ENCODE results near the gene CYP2A6.
A peak's percentile ranks its signal among the peaks of the same experiment; 100 is the strongest.
"Not testable (repeated sequence)": the region's sequence is repeated elsewhere in the genome, so short reads cannot be mapped to it uniquely, and the experiment has no call there.

The CYP2A6 gene

DNA sequence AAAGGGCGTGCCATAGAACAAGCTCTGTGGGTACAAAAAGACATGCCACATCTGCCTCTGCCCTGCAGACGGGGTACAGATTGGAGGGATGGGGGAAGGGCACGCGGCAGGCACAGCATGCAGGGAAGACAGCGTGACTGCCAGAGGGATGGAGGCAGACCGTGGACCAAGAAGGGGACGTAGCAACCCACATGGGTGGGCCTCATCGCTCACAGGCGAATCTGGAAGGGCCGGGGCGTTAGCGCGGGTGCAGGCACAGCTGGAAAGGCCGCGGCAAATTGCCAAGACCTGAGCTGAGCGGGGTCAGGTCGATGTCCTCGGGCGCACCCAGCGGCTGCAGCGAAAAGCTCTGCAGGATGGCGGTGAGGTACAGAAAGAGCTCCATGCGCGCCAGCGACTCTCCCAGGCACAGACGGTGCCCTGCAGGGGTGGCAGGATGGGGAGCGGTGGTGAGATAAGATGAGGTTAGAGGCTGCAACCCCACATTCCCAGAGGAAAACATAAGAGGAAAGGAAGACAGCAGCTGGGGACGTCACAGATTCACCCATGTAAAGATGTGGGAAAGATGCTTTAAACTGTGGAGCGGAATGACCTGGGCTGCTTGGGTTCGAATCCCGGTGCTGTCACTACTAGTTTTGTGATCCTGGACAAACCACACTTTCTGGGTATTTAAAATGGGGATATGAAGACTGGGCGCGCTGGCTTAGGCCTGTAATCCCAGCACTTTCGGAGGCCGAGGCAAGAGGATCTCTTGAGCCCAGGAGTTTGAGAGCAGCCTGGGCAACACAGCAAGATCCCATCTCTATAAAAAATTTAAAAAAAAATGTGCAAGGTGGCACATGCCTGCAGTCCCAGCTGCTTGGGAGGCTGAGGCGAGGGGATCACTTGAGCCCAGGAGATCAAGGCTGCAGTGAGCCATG is 31.5 kb downstream of the CYP2A6 start:
- peak; percentile 78 for DNase-seq

- no peak for DNase-seq
Measured at GRCh38 chr19:40815223-40815622, 35.0 kb downstream of the CYP2A6 start.

GRCh38 chr19:40813182-40813581 is 37.1 kb downstream of the CYP2A6 start:
- no peak for DNase-seq

GRCh38 chr19:40812571-40812970 is 37.7 kb downstream of the CYP2A6 start:
- not testable (repeated sequence) for DNase-seq

DNA sequence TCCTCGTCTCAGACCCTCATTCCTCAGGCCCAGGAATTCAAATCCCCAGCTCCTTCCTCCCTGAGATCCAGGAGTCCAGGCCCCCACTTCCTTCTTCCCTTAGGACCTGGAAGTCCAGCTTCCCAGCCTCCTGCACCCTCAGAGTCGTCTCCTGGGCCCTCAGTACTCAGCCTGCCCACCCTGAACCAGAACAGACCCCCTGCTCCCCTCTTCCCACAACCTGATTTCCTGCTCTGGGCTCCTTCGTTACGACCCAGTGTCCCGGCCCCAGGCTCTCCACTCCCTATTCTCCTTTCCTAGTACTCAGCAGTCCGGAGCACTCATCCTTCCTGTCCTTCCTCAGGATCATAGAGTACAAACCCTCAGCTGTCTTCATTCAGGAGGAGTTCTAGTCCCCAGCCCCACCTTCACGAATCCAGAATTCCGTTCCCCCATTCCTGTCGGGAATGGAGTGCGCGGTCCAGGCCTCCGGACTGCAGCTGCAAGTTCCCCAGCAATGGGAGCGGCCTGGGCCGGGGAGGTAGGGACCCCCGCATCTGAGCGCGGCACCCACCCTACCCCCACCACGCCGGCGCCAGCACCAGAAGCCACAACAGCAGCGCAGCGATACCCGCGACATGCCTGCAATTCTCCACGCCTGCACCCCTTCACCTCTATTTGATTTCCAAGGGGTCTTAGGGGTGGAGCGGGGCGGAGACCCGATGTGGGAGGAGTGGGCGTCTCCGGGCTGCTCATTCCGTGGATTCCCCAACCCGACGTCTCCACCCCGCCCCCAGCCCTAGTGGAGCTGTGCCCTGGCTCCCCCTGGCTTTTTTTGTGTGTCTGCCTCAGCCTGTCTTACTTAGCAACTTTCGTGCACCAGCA is 38.5 kb downstream of the CYP2A6 start:
- DNase-seq = no peak

DNA sequence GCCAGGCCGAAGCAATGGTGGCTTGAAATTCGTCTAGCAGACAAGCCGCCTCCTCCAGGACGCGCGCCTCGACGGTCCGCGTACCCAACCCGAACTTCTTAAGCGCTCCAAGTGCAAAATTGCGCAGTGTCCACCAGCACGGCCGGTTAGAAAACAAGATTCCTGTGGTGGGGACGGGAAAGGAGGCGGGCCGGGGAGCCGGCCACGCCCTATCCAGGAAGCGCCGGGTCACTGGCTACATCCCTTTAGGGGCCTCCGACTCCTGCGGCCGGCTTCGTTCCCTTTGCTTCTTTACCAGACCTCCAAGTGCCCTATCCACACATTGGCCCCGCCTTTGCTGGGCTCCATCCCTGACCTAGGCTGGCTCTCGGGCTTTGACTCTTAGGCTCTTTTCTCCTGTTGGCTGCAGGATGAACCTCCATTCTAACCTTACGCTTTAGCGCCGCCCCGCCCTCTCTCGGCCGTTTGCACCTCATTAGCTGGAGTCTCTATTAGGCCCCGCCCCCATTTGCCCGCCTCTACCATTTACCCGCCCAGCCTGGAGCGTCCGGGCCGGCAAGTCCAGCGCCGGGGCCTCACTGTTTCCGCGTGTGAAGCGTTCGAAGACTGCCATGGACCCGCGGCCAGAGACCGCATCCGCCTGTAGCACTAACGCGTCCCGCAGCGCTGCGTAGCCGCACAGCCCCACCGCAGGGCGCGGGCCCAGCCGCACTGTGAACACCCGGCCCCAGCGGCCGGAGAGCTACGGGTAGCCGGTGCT is 39.4 kb downstream of the CYP2A6 start:
- peak; percentile 65 for DNase-seq

- no peak for DNase-seq
Measured at GRCh38 chr19:40810160-40810559, 40.1 kb downstream of the CYP2A6 start.

GRCh38 chr19:40809358-40810086 is 40.7 kb downstream of the CYP2A6 start:
- DNase-seq = no peak

- DNase-seq = no peak
Measured at GRCh38 chr19:40808497-40808896, 41.8 kb downstream of the CYP2A6 start.

GRCh38 chr19:40808021-40808325 is 42.3 kb downstream of the CYP2A6 start:
- DNase-seq = no peak

DNA sequence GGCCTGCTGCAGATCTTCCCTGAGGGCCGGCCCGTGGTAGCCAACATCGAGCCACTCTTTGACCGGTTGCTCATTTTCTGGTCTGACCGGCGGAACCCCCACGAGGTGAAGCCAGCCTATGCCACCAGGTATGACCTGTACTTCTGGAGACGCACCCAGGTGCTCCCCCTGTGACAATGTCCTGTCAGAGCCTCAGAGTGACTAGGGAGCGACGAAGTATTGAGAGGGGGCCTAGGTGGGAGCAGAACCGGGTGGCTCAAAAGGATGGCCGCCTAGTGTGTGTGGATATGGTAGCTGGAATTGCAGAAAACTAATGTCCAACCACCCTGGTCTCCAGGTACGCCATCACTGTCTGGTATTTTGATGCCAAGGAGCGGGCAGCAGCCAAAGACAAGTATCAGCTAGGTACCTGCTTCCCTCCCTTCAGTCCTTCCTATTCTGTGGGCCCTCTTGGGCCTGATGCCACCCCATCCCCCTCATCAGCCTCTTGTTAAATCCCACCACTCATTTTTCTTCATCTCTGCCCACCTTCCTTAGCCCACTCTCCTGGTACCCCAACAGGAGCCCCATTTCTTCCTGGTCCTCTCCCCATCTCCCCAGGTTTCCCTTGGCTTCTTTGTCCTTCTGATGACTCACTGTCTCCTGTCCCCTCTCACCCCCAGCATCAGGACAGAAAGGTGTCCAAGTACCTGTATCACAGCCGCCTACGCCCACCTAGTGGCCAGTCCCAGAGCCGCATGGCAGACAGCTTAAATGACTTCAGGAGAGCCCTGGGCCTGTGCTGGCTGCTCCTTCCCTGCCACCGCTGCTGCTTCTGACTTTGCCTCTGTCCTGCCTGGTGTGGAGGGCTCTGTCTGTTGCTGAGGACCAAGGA is 42.9 kb downstream of the CYP2A6 start:
- no peak for DNase-seq

DNA sequence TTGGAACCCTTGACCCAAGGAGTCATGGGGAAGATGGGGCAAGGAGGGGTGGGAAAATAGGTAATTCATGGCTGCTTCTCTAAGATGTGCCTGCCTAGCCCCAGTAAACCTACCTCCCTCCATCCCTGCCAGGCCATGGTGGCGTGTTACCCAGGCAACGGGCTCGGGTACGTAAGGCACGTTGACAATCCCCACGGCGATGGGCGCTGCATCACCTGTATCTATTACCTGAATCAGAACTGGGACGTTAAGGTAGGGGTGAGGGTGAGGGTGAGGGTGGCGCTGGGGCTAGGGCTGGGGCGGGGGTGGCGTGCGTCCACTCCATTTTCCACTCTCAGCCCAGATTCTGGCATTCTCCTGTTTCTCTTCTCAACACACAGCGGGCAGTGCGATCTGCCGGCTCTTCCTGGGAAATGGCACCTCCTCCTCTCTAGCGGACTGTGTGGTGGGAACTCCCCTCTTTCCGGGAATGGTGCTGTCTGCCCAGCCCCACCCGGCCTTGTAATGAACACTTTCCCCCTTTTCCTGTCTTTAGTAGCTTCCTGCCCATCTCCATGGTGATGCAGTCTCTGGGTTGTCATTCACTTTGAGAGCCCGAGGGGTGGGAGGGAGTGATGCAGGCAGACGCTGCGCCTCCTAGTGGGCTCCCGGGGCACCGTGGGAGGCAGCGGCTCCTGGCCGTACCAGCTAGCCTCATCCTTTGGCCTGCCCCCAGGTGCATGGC is 43.7 kb downstream of the CYP2A6 start:
- peak; percentile 77 for DNase-seq

- no peak for DNase-seq
Measured at GRCh38 chr19:40805258-40805868, 44.9 kb downstream of the CYP2A6 start.

DNA sequence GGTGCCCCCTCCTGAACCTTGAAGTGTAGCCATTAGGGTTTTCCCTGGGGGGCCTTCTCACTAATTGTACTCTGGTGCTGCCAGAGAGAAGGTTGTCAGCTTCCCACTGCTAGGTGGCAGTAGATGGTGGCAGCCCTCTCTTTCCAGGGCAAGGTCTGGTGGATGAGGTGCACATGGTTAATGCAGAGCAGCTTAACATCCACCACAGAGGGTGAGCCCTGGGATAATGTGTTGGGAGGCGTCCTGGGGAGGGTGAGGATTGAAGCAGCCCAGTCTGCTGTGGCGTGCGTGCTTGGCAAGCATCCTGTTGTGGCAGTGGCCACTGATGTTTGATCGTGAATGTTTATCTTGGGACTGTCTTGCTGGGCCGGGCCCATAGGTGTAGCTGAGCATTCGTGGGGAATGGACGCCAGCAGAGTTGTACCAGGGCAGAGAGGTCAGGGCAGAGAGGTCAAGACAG is 45.4 kb downstream of the CYP2A6 start:
- no peak for DNase-seq

DNA sequence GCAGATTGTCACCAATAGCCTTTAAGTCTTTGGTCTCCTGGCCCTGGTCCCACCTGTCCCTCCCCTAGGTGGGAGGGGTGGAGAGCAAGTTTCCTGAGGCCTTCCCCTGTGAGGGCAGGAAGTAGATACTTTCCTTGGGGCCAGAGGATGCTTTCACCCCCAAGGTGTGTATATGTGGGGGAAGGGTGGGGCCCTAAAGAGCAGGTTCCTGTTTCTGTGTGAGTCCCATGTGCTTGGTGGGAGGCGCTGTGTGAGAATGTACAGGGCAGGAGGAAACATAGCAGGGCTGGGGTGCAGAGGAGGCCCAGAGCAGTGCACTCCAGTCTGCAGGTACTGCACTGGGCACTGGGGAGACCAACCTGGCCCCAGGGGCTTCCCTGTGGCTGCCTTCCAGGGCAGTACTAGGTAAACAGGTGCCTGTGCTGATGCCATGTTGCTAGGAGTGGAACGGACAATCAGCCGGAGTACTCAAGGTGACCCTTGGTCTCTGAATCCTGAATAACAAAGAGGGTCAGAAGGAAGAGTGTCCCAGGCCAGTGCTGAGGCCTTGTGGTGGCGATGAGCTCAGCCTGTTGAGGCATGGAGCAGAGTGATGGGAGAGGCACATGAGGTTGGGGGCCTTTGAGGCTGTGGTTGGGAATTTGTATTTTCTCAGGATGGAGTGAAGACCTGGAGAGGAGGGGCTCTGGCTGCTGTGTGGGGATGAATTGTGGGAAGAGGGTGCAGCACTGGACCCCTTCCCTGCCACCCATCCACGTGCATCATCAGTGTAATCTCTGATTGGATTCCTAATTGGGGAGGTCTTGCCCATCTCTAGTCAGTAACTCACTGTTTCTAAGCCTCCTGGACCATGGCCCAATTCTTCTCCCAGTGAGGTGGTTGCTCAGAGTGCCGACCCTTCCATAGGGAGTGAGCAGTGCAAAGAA is 46.1 kb downstream of the CYP2A6 start:
- DNase-seq = peak; percentile 61

- no peak for DNase-seq
Measured at GRCh38 chr19:40803170-40803856, 46.9 kb downstream of the CYP2A6 start.

DNA sequence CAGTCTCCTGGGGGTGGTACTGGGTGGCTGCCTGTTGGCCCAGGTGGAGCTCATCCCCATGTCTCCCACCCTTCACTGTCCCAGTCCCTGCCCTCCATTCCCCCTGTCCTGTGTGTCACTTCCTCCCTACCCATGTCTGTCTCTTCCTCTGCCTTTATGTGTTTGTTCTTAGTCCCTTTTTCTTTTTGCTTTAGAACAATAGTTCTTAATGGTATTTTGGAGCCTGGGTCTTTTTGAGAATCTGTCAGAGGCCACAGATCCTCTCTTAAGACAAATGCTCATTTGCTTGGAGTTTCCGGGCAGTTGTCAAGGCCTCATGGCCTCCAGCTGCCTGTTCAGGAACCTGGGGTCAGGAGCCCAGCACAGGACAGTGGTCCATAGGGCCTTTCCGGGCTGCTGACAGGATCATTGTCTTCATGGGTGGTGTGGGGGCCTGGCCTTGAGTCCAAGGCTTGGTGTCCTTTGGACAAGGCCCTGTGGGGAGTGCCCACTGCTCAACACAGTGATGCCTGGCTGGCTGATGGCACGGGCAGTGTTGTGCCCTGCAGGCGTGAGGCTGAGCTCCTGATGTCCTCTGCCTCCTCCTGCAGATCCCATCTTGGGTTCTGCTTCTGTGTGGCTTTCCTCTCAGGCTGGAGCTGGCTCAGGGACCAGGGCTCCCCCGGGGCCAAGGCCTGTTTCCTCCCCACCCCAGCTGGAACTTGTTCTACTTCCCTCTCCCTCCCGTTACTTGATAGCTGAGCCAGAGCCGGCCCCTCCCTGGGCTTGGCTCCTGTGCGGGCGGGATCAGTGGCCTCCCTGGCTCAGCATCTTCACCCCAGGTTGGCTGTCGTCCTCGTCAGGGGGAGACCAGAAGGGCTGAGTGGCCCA is 47.7 kb downstream of the CYP2A6 start:
- DNase-seq = no peak

Data from activated T-cell treated with anti-CD3 and anti-CD28 coated beads, Interleukin-2, amount 50 U/mL, for 1 hour (primary cell).